NCI-H187 treated with DMSO at 0.1 percent for 48 hours (cell line): ENCODE measurements around the gene HMCN1.

Experiments used
- DNase-seq: peaks from one replicate; lab custom pipeline; 2025; lab: John Stamatoyannopoulos, UW

The HMCN1 gene

GRCh38 chr1:186091222-186091720, 357.1 kb downstream of the HMCN1 start:
- DNase-seq: no peak

- no peak for DNase-seq
Measured at GRCh38 chr1:186093437-186093836, 359.2 kb downstream of the HMCN1 start.

GRCh38 chr1:186094172-186094571, 360.0 kb downstream of the HMCN1 start:
- no peak for DNase-seq

- no peak for DNase-seq
Measured at GRCh38 chr1:186099336-186100104, 365.3 kb downstream of the HMCN1 start.

GRCh38 chr1:186102107-186102506, 367.9 kb downstream of the HMCN1 start:
- DNase-seq: no peak

- no peak for DNase-seq
Measured at GRCh38 chr1:186102547-186103148, 368.5 kb downstream of the HMCN1 start.

- DNase-seq: no peak
Measured at GRCh38 chr1:186104459-186104858, 370.3 kb downstream of the HMCN1 start.

GRCh38 chr1:186112280-186112679, 378.1 kb downstream of the HMCN1 start:
- DNase-seq: no peak

- DNase-seq: no peak
Measured at GRCh38 chr1:186113461-186113860, 379.3 kb downstream of the HMCN1 start.

GRCh38 chr1:186118724-186119123, 384.5 kb downstream of the HMCN1 start:
- DNase-seq: no peak

- DNase-seq: no peak
Measured at GRCh38 chr1:186122837-186123236, 388.6 kb downstream of the HMCN1 start.

GRCh38 chr1:186125035-186125434, 390.8 kb downstream of the HMCN1 start:
- DNase-seq: no peak

- DNase-seq: no peak
Measured at GRCh38 chr1:186125511-186125910, 391.3 kb downstream of the HMCN1 start.

- peak; percentile 53 for DNase-seq
Measured at GRCh38 chr1:186129758-186130157, 395.6 kb downstream of the HMCN1 start.

- no peak for DNase-seq
Measured at GRCh38 chr1:186139115-186139514, 404.9 kb downstream of the HMCN1 start.

GRCh38 chr1:186139701-186140100, 405.5 kb downstream of the HMCN1 start:
- no peak for DNase-seq

- DNase-seq: no peak
Measured at GRCh38 chr1:186142159-186142558, 408.0 kb downstream of the HMCN1 start.

- no peak for DNase-seq
Measured at GRCh38 chr1:186142916-186143315, 408.7 kb downstream of the HMCN1 start.

GRCh38 chr1:186143481-186143880, 409.3 kb downstream of the HMCN1 start:
- DNase-seq: no peak

GRCh38 chr1:186144505-186144904, 410.3 kb downstream of the HMCN1 start:
- no peak for DNase-seq

- no peak for DNase-seq
Measured at GRCh38 chr1:186146974-186147373, 412.8 kb downstream of the HMCN1 start.

GRCh38 chr1:186149591-186149990, 415.4 kb downstream of the HMCN1 start:
- DNase-seq: no peak

- DNase-seq: no peak
Measured at GRCh38 chr1:186152227-186152619, 418.0 kb downstream of the HMCN1 start.
